HepG2 (cell line): ENCODE results near the gene NR2F6. TPM values are rescaled to one million over a fixed set of nuclear protein-coding genes. Genes with fewer than 3 reads are reported as not detected.

Experiments used
- AKAP8 ChIP-seq: sonication (generic); formaldehyde crosslinking; IDR thresholded peaks from 2 replicates; pipeline ENCODE4 v1.5.1; 2020; ENCODE audit warnings: mild to moderate bottlenecking, missing genetic modification reagents
- CREB1 ChIP-seq, 2 experiments: fragments of 450-650 bp in 1 of 2; IDR thresholded peaks; 2 replicates each; pipeline ENCODE4 v1.6.1; 2016 to 2017; ENCODE audit warnings: control low read depth in 1 of 2, mild to moderate bottlenecking in 1 of 2, missing compliant biosample characterization in 1 of 2, missing genetic modification characterization in 1 of 2
- CTCF ChIP-seq: sonication (generic); formaldehyde crosslinking; IDR thresholded peaks from 2 replicates; pipeline ENCODE4 v1.5.0; 2020; ENCODE audit warnings: mild to moderate bottlenecking, missing genetic modification reagents, moderate library complexity
- FOSL2 ChIP-seq: sonication (generic); formaldehyde crosslinking; IDR thresholded peaks from 2 replicates; pipeline ENCODE4 v1.4.0; 2020; ENCODE audit warnings: missing genetic modification reagents
- IRF2 ChIP-seq: IDR thresholded peaks from 2 replicates; pipeline ENCODE4 v1.6.1; 2018; ENCODE audit warnings: missing genetic modification reagents, missing compliant biosample characterization
- MED8 ChIP-seq: sonication (generic); formaldehyde crosslinking; IDR thresholded peaks from 2 replicates; pipeline ENCODE4 v1.8.1; 2023; ENCODE audit warnings: mild to moderate bottlenecking, missing genetic modification reagents; ENCODE audit not compliant: insufficient replicate concordance
- NCOA2 ChIP-seq: sonication (generic); formaldehyde crosslinking; IDR thresholded peaks from 2 replicates; pipeline ENCODE4 v1.8.0; 2022; ENCODE audit warnings: inconsistent platforms
- PATZ1 ChIP-seq: sonication (generic); formaldehyde crosslinking; IDR thresholded peaks from 2 replicates; pipeline ENCODE4 v1.4.0; 2020; ENCODE audit warnings: missing genetic modification reagents
- PBX3 ChIP-seq: sonication (generic); formaldehyde crosslinking; IDR thresholded peaks from 2 replicates; pipeline ENCODE4 v1.8.1; 2023; ENCODE audit warnings: missing genetic modification reagents, inconsistent platforms, borderline replicate concordance
- PITX1 ChIP-seq: sonication (generic); formaldehyde crosslinking; IDR thresholded peaks from 2 replicates; pipeline ENCODE4 v1.5.1; 2020; ENCODE audit warnings: mild to moderate bottlenecking, missing genetic modification reagents
- SAP130 ChIP-seq: IDR thresholded peaks from 2 replicates; pipeline ENCODE4 v1.6.1; 2016; ENCODE audit warnings: low read depth
- SMARCE1 ChIP-seq: fragments of 450-650 bp; IDR thresholded peaks from 2 replicates; pipeline ENCODE4 v1.6.1; 2017; ENCODE audit warnings: borderline replicate concordance
- ZC3H4 ChIP-seq: sonication (generic); formaldehyde crosslinking; IDR thresholded peaks from 2 replicates; pipeline ENCODE4 v1.4.0; 2020; ENCODE audit warnings: missing genetic modification reagents, borderline replicate concordance
- ZNF570 ChIP-seq: sonication (generic); formaldehyde crosslinking; IDR thresholded peaks from 2 replicates; pipeline ENCODE4 v1.4.0; 2020; ENCODE audit warnings: mild to moderate bottlenecking, missing genetic modification reagents, borderline replicate concordance
- ZNF577 ChIP-seq: sonication (generic); formaldehyde crosslinking; IDR thresholded peaks from 2 replicates; pipeline ENCODE4 v1.4.0; 2020; ENCODE audit warnings: mild to moderate bottlenecking, low read depth, missing genetic modification reagents, borderline replicate concordance
- ZNF784 ChIP-seq: sonication (generic); formaldehyde crosslinking; IDR thresholded peaks from 2 replicates; pipeline ENCODE4 v1.5.1; 2020; ENCODE audit warnings: missing genetic modification reagents, mild to moderate bottlenecking, borderline replicate concordance
- ZSCAN31 ChIP-seq: sonication (generic); formaldehyde crosslinking; IDR thresholded peaks from 2 replicates; pipeline ENCODE4 v1.5.0; 2020; ENCODE audit warnings: low read depth, mild to moderate bottlenecking, missing genetic modification reagents
- polyA plus RNA-seq, 8 experiments: library from polyadenylated mRNA; depleted of rRNA in 3 of 8; stranded (reverse) in 7 of 8; unstranded in 1 of 8; fragments of >200 nt; fragmentation: Illumina TruSeq in 4 of 8; extraction: Trizol in 4 of 8; gene quantifications; 2 replicates each; pipeline versions ENCODE4 v1.2.1 to v1.2.3, GENCODE V29; 2011 to 2016; ENCODE audit warnings: low read depth in 4 of 8, missing spikeins in 1 of 8, mixed read lengths in 1 of 8; ENCODE audit not compliant: insufficient read depth in 1 of 8
- total RNA-seq, 5 experiments: library from RNA; depleted of rRNA; stranded (reverse); fragments of >200 nt; fragmentation: Illumina TruSeq; extraction: Trizol; gene quantifications; 2 replicates each; pipeline ENCODE4 v1.2.3, GENCODE V29; 2016; ENCODE audit warnings: low read depth in 1 of 5
- TF ChIP-seq, protein P1 (sequence below): sonication (generic); formaldehyde crosslinking; IDR thresholded peaks from 2 replicates; pipeline ENCODE4 v1.5.0; 2020; ENCODE audit warnings: mild to moderate bottlenecking, missing genetic modification reagents
- TF ChIP-seq, protein P2 (sequence below): sonication (generic); formaldehyde crosslinking; IDR thresholded peaks from 2 replicates; pipeline ENCODE4 v1.4.0; 2020; ENCODE audit warnings: mild to moderate bottlenecking, missing genetic modification reagents

NR2F6 gene
- total and polyA plus RNA-seq, 2 of the 13 experiments (the other 11 are each of a cell fraction or from before 2014, with no cell fraction given): 30.9 to 72.4 TPM

GRCh38 chr19:17248011-17248776 lies 2.5 kb upstream of the NR2F6 start (continued):
- TF ChIP-seq, protein P1, sequence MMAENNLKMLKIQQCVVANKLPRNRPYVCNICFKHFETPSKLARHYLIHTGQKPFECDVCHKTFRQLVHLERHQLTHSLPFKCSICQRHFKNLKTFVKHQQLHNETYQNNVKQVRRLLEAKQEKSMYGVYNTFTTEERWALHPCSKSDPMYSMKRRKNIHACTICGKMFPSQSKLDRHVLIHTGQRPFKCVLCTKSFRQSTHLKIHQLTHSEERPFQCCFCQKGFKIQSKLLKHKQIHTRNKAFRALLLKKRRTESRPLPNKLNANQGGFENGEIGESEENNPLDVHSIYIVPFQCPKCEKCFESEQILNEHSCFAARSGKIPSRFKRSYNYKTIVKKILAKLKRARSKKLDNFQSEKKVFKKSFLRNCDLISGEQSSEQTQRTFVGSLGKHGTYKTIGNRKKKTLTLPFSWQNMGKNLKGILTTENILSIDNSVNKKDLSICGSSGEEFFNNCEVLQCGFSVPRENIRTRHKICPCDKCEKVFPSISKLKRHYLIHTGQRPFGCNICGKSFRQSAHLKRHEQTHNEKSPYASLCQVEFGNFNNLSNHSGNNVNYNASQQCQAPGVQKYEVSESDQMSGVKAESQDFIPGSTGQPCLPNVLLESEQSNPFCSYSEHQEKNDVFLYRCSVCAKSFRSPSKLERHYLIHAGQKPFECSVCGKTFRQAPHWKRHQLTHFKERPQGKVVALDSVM (CRISPR knock-in tag): peak; percentile 40; the same call in 1 of the 2 replicates
- TF ChIP-seq ZNF577 (CRISPR knock-in tag) (no peak), PITX1 (CRISPR knock-in tag) (peak; percentile 96), NCOA2 (CRISPR knock-in tag) (peak; percentile 96), ZNF570 (CRISPR knock-in tag) (no peak), ZSCAN31 (CRISPR knock-in tag) (peak; percentile 40; the same call in 1 of the 2 replicates), MED8 (CRISPR knock-in tag) (peak; percentile 96), PATZ1 (CRISPR knock-in tag) (peak; percentile 99), CREB1 (IDR thresholded peaks at IDR 0.05) (no peak), CREB1 (CRISPR knock-in tag; IDR thresholded peaks at IDR 0.05) (peak; percentile 31; the same call in 1 of the 2 replicates), CTCF (CRISPR knock-in tag) (peak; percentile 30), ZC3H4 (CRISPR knock-in tag) (no peak), PBX3 (CRISPR knock-in tag) (no peak), AKAP8 (peak; percentile 85), SMARCE1 (no peak), SAP130 (peak; percentile 85), IRF2 (CRISPR knock-in tag) (peak; percentile 69; the same call in 1 of the 2 replicates), ZNF784 (CRISPR knock-in tag) (peak; percentile 64; the same call in 1 of the 2 replicates), FOSL2 (peak; percentile 82)
- TF ChIP-seq, protein P2, sequence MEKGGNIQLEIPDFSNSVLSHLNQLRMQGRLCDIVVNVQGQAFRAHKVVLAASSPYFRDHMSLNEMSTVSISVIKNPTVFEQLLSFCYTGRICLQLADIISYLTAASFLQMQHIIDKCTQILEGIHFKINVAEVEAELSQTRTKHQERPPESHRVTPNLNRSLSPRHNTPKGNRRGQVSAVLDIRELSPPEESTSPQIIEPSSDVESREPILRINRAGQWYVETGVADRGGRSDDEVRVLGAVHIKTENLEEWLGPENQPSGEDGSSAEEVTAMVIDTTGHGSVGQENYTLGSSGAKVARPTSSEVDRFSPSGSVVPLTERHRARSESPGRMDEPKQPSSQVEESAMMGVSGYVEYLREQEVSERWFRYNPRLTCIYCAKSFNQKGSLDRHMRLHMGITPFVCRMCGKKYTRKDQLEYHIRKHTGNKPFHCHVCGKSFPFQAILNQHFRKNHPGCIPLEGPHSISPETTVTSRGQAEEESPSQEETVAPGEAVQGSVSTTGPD (CRISPR knock-in tag): 0 out of 2 replicates have a peak, but pooled peaks have one; percentile 40
